ENCODE data around the gene CDH16. TPM values are rescaled to one million over a fixed set of nuclear protein-coding genes. Genes with fewer than 3 reads are reported as not detected.
"Not testable (repeated sequence)": the region's sequence is repeated elsewhere in the genome, so short reads cannot be mapped to it uniquely, and the experiment has no call there.

Gene CDH16
- total RNA-seq, 1 donor from 2014 or later, result not detected

DNA sequence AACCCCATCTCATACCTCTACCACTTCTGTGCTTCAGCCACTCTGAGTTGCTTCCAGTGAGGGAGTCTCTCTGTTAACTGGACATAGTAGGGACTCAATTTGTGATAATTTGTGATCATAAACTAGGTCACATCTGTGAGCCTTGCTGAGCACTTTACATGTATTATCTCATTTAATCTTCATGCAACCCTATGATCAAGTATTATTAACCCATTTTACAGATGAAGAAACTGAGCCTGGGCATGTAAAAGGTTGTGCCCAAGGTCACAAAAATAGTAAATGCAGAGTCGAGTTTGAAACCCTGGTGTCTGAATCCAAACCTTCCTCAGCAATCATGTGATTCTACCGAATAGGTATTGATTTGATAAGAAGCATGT is 19.8 kb downstream of the CDH16 start:
- Histone ChIP-seq H3K27me3 (no peaks in the 10 kb centered on the region), H3K27ac (peak overlapping the region; percentile 90 to 92), H3K4me3 (no peak overlapping the region), H3K4me1 (peaks cover 36 to 69% of the 10 kb centered on the region in 2 donors), H3K9me3 (no peaks in the 10 kb centered on the region), H3K36me3 (no peaks in the 10 kb centered on the region)
- TF ChIP-seq, protein P1, sequence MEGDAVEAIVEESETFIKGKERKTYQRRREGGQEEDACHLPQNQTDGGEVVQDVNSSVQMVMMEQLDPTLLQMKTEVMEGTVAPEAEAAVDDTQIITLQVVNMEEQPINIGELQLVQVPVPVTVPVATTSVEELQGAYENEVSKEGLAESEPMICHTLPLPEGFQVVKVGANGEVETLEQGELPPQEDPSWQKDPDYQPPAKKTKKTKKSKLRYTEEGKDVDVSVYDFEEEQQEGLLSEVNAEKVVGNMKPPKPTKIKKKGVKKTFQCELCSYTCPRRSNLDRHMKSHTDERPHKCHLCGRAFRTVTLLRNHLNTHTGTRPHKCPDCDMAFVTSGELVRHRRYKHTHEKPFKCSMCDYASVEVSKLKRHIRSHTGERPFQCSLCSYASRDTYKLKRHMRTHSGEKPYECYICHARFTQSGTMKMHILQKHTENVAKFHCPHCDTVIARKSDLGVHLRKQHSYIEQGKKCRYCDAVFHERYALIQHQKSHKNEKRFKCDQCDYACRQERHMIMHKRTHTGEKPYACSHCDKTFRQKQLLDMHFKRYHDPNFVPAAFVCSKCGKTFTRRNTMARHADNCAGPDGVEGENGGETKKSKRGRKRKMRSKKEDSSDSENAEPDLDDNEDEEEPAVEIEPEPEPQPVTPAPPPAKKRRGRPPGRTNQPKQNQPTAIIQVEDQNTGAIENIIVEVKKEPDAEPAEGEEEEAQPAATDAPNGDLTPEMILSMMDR (IDR thresholded peaks at IDR 0.05), result no peak
- no peak for DNase-seq (ENCODE audit: low spot score in 2 of 2)
- intact Hi-C loops (cut with DNase I), result no loop called here

DNA sequence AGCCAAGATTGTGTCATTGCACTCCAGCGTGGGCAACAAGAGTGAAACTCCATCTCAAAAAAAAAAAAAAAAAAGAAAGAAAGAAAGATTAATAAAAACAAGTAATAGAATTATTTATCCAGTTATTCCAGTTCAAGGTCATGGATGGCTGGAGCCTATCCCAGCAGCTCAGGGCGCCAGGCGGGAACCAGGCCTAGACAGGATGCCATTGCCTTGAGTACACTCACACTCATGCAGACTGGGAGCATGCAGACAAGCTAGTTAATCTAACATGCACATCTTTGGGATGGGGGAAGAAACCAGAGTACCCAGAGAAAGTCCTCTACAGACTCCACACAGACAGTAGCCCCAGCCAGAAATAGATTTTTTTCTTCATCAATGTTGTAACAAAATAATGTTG is 20.5 kb downstream of the CDH16 start:
- Histone ChIP-seq H3K4me3 (no peak overlapping the region), H3K4me1 (peaks cover 29 to 62% of the 10 kb centered on the region in 2 donors), H3K27ac (peak overlapping the region; percentile 90 to 92), H3K27me3 (no peaks in the 10 kb centered on the region), H3K36me3 (no peaks in the 10 kb centered on the region), H3K9me3 (no peaks in the 10 kb centered on the region)
- intact Hi-C loops (cut with DNase I), result no loop called here
- TF ChIP-seq, protein P1 (IDR thresholded peaks at IDR 0.05), result no peak
- DNase-seq (ENCODE audit: low spot score in 2 of 2), result peak; percentile 61 to 89

DNA sequence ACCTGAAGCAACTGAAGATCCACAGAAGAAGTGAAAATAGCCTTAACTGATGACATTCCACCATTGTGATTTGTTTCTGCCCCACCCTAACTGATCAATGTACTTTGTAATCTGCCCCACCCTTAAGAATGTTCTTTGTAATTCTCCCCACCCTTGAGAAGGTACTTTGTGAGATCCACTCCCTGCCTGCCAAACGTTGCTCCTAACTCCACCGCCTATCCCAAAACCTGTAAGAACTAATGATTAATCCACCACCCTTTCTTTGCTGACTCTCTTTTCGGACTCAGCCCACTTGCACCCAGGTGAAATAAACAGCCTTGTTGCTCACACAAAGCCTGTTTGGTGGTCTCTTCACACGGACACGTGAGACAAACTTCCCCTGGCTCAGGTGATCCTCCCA is 22.0 kb downstream of the CDH16 start:
- H3K9me3 ChIP-seq; H3K27me3 ChIP-seq; DNase-seq (ENCODE audit: low spot score in 2 of 2); H3K4me3 ChIP-seq; H3K36me3 ChIP-seq; intact Hi-C loops (cut with DNase I): not testable (repeated sequence)
- peaks cover 20 to 54% of the 10 kb centered on the region in 2 donors for H3K4me1 ChIP-seq
- H3K27ac ChIP-seq, result peak overlapping the region; percentile 40 to 54

DNA sequence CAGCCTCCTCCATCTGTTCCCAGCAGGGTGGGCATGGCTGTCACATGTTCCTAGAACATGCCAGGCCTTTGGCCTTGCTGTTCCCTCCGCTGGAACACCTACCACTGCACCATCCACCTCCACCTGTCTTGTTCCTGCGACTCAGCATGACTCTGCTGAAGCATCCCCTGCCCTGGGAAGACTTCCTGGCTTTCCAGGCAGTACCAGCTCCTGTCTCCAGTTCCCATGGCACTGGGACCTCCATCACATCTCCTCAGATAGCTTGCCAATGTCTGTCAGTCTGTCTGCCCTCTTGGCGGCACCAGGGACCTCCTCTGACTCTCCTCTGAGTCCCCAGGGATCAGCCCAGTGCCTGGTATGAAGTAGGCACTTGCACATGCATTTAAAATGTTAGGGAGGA is 22.7 kb downstream of the CDH16 start:
- no peaks in the 10 kb centered on the region for H3K27me3 ChIP-seq
- intact Hi-C loops (cut with DNase I), result loop anchor here (1.0 to 2.0 kb wide), 3 partner anchors 27 to 259 kb away; no protein-coding TSS in a partner anchor
- TF ChIP-seq, protein P1 (IDR thresholded peaks at IDR 0.05), result no peak
- no peaks in the 10 kb centered on the region for H3K36me3 ChIP-seq
- H3K27ac ChIP-seq, result peak overlapping the region; percentile 40 to 54
- no peaks in the 10 kb centered on the region for H3K9me3 ChIP-seq
- no peak overlapping the region for H3K4me3 ChIP-seq
- DNase-seq (ENCODE audit: low spot score in 2 of 2), result no peak
- H3K4me1 ChIP-seq, result peaks cover 19 to 48% of the 10 kb centered on the region in 2 donors

DNA sequence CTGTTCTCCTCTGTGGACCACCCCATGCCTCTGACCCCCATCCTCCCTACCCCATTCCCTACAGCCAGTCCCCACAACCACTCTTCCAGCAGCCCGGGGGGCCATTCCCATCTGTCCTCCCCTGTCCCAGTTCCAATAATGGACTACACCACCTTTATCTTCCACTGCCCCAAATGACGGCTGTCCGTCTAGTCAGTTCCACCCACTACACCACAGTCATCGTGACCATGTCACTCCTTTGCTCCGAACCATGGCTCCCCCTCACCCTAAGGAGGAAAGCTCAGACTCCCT is 23.1 kb downstream of the CDH16 start:
- Histone ChIP-seq H3K4me1 (peaks cover 19 to 44% of the 10 kb centered on the region in 2 donors), H3K27ac (peak overlapping the region; percentile 40 to 54), H3K27me3 (no peaks in the 10 kb centered on the region), H3K9me3 (no peaks in the 10 kb centered on the region), H3K4me3 (no peak overlapping the region), H3K36me3 (no peaks in the 10 kb centered on the region)
- intact Hi-C loops (cut with DNase I), result loop anchor here (1.0 to 2.0 kb wide), 3 partner anchors 28 to 259 kb away; no protein-coding TSS in a partner anchor
- TF ChIP-seq, protein P1 (IDR thresholded peaks at IDR 0.05), result no peak
- no peak for DNase-seq (ENCODE audit: low spot score in 2 of 2)

DNA sequence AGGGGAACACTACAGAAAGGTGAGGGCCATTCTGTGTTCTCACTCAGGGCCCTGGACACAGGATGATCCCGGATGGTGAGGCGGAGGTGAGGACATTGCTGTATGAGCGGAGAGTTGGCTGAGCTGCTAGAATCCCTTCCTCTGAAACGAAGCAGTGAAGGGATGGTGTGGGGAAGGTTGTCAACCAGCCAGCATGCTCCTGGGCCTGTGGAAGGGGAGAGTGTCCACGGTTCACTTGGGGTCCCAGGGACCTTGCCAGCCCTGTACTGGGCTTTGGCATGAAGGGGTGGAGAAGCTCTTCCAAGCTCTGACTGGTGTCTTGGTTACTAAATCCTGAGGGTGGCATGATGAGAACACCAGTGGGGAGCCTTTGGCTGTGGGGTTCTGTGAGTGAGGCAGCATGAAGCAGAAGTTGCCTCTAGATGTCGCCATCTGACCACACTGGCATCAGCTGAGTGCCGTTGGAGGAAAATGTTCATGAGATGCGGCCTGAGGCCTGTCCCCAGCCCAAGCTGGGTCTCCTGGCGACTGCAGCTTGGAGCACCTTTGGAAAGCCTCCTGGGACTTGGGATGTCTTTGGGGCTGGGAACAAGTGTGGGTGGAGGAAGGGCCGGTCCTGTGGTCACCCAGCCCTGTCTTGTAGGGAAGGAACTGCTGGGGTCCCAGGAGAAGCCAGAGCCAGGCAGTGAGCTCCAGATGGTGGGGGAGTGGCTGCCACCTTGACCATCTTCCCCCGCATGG is 23.6 kb downstream of the CDH16 start:
- peak in 1 of 2 donors; percentile 85 for DNase-seq (ENCODE audit: low spot score in 2 of 2)

More for the DNA sequence above, 23.6 kb downstream of the CDH16 start:
- H3K4me1 ChIP-seq, result peaks cover 16 to 39% of the 10 kb centered on the region in 2 donors
- intact Hi-C loops (cut with DNase I), result loop anchor here (1.0 to 2.0 kb wide), 3 partner anchors 28 to 260 kb away; no protein-coding TSS in a partner anchor
- H3K36me3 ChIP-seq, result no peaks in the 10 kb centered on the region
- no peaks in the 10 kb centered on the region for H3K27me3 ChIP-seq
- peak overlapping the region; percentile 40 to 54 for H3K27ac ChIP-seq
- no peak overlapping the region for H3K4me3 ChIP-seq
- H3K9me3 ChIP-seq, result no peaks in the 10 kb centered on the region
- TF ChIP-seq, protein P1 (IDR thresholded peaks at IDR 0.05), result peak; percentile 86 to 93 (median 88)

All from ascending aorta (tissue), 2 donors.